GM03348 (cell line): ENCODE measurements around the gene SOD3.

Experiments used
- DNase-seq: peaks from one replicate; pipeline ENCODE4 v3.0.0; 2012; ENCODE audit warnings: low spot score

SOD3 gene

GRCh38 chr4:24794916-24795665 is at the start of gene SOD3:
SOD3 (plus strand) TSS chr4:24795573; CDS start chr4:24799522, 3,949 bp downstream.
- peak; percentile 96 for DNase-seq

DNA sequence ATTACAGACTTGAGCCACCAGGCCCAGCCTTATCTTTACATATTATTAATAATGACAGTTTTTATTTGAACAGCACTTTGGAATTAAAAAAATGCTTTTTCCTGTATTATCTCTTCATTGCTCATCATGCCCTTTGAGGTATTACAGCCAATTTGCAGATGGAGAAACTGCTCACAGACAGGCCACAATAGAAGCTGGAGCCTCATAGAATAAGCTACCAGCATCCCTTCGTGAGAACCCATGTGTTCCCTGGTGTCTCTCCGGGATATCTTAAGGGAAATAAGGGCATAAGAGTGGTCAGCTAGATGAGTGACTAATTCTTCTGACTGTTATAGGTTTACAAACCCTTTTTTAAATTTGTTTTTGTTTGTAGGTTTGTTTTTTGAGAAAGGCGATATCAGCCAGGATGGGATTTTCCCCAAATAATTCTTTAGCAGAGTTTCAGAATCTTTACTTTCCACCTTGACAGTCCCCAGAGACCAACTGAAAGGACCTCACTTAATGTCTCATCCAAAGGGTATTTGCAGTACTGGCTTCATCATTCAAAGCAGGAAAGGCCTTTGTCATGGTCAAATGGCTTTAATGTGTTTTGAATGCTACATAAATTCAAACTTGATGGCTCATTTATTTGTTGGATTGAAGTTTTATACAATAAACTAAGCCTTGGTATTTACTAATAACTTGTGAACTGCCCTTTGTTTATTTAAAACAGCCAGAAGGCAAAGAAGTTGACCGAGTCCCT is 48.0 kb upstream of the SOD3 start:
- DNase-seq: no peak

GRCh38 chr4:24748023-24748422 is 47.4 kb upstream of the SOD3 start:
- no peak for DNase-seq

DNA sequence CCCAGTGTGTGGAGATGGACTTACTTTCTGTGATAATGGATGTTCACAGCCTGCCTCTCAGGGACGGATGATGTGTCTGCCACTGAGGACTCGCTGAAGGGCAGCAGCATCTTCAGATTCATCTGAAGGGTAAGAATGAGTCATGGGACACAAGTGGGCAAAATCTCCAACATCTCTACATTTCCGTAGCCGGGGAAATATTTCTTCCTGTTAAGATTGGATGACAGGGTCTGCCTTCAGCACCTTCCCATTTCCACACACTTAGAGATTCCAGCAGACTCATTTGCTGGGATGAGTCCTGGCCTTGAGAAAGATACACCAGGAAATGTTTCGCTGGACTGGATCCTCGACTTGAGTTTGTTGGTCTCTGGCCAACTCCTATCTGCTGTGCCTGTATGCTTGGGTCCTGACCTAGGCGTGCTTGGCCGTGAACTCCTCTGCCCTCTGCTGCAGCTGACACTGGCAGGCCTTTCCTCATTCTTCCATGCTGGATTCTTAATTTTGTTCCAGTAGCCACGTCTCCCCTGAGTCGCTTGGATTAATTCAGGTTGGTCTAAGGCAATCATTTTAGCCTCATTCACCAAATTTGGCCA is 46.5 kb upstream of the SOD3 start:
- DNase-seq: no peak

GRCh38 chr4:24750106-24750505 is 45.3 kb upstream of the SOD3 start:
- no peak for DNase-seq

DNA sequence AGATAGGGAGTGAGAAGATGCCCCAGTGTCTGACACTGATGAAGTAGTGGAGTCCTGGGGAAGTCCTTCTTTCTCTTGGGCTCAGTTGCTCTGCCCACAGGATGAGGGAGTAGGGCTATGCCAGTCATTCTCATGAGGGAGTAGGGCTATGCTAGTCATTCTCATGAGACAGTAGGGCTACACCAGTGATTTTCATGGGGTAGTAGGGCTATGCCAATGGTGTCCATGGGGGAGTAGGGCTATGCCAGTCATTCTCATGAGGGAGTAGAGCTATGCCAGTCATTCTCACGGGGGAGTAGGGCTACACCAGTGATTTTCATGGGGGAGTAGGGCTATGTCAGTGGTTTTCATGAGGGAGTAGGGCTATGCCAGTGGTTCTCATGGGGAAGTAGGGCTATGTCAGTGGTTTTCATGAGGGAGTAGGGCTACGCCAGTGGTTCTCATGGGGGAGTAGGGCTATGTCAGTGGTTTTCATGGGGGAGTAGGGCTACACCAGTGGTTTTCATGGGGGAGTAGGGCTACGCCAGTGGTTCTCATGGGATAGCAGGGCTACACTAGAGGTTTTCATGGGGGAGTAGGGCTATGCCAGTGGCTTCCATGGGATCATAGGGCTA is 43.3 kb upstream of the SOD3 start:
- no peak for DNase-seq

DNA sequence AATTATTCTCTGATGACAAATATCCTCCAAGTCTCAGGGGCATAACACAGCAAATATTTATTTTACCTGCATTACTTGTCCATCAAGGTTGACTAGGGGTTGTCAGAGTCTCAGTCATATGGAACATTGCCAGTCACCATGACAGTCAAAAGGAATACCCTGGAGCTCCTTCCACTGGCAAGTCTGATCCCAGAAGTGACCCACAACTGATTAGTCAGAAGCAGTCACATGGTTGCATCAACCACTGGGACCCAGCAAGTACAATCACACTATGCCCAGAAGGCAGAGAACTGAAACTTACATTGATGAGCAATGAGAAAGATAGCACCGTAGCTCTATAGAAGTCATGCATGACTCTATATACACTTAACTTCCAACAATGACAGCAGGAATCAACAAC is 41.9 kb upstream of the SOD3 start:
- DNase-seq: no peak

- DNase-seq: no peak
Measured at GRCh38 chr4:24754571-24754970, 40.8 kb upstream of the SOD3 start.

DNA sequence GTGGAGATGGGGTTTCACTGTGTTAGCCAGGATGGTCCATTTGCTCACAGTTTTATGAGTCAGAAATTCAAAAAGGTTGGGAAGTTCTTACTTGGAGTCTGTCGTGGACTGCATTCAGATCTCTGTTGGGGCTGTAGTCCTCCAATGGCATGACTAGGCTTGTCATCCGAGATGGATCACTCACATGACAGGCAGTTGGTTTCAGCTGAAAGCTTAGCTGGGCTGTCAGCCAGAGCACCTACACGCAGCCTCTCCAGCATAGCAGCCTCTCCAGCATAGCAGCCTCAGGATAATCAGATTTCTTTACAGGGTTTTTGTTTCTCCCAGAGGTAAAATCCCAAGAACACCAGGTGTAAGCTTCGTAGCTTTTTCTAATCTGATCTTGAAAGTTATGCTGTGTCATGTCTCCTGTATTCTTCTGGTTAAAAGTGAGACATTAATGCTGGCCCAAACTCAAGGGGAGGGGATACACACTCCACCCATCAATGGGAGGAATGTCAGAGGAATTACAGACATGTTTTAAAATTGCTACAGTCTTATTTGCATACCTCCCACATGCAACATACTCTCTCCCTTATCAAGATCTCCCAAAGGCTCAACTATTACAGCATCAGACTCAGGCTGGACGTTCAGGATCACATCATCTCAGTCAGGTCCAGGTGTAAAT is 31.6 kb upstream of the SOD3 start:
- DNase-seq: peak; percentile 65

DNA sequence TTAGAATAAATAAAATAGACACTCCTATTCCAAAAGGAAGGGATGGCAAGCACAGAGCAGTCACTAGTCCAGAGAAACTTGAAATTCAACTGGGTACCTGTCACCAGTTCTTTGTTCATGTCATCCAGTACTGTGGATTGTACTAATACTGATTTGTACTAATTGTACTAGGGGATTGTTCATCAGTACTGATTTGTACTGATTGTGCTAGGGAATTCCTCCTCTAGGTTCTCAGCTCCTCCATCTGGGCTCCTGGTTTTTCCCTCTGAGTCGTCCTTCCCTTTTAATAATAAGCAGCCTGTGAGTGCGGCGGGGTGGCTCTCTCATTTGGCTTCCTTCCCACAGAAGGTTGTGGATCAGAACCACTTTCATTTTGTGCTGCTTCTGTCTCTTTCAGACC is 31.0 kb upstream of the SOD3 start:
- no peak for DNase-seq

DNA sequence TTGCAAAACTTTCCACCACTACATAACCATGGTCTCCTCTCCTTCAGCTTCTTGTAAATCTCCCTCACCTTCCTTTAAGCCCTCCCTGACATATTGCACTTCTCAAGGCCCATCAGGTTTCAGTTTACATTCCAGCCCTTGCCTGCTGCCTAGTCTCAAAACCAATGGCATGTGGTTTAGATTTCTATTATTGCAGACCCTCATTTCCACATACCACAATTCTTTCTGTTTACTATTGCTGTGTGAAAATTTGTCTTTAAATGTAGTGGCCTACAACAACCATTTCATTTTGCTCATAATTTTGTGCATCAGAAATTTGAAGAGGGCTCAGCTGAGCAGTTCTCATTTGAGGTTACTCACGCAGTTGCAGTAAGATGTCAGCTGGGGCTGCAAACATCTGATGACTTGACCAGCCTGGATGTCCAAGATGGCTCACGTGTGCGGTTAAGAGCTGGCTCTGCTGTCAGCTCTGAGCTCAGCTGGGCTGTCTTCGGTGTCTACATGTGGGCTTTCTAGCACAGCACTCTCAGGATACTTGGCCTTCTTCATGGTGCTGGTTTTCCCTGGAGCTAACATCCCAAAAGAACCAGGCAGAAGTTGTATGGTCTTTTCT is 29.9 kb upstream of the SOD3 start:
- no peak for DNase-seq

GRCh38 chr4:24768006-24768405 is 27.4 kb upstream of the SOD3 start:
- DNase-seq: no peak

- DNase-seq: no peak
Measured at GRCh38 chr4:24768604-24769003, 26.8 kb upstream of the SOD3 start.

DNA sequence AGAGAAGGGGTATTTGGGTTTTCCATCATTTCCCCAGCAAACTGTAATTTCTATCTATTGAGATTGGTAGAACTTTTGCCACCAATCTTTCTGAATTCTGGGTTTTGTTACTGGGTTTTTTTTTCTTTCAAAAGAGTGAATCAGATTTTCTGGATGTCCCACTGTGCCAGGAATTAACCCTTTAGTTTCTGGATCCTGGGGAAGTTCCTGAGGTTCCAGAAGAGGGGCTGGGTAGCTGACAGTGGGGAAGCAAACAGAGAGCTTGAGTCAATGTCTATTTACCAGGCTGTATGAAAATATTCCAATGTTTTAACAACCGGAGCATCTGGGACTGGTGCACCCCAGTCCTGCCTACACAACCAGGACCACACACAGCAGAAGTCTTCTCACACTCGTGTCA is 25.8 kb upstream of the SOD3 start:
- DNase-seq: no peak

DNA sequence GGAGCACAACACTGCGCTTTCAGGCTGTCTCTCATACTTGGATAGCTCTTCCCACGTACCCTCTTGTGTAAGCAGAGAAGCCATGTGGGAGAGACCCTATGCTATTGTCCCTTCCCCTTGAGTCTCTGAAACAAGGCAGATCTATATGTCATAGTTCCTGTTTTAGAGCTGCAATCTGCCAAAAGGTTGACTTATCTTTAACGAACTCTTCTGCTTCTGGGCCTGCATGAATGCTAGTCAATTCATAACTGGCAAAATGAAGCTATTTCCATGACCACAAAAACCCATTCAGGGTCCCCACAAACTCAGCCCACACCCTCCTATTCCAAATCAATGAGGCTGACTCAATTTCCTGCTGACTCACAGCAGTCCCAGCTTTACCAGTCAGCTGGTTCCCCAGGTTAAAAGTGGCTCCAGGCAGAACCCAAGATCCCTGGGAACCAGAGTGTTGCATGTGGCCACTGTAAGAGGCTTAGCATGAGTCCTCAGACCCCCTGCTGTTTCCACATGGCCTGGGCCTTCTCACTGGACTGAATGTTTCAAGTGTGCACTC is 25.3 kb upstream of the SOD3 start:
- DNase-seq: peak; percentile 64

DNA sequence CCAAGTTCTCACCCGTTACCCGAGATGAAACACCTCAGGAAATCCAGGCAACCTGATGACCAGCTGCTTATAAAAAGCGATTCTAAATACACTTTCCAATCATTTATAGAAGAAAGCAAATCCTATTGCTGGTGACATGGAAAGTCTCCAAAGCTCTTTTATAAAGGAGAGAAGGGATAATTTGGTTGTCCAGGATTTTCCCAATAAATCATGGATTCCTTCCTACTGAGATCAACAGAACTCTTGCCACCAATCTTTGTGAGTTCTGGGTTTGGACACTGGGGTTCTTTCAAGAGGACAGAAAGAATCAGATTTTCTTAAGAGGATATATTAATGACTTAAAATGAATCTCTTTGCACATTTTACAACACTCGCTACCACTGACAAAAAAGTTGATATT is 24.7 kb upstream of the SOD3 start:
- DNase-seq: no peak

GRCh38 chr4:24771241-24771640 is 24.1 kb upstream of the SOD3 start:
- DNase-seq: no peak

- no peak for DNase-seq
Measured at GRCh38 chr4:24772061-24772705, 23.2 kb upstream of the SOD3 start.

DNA sequence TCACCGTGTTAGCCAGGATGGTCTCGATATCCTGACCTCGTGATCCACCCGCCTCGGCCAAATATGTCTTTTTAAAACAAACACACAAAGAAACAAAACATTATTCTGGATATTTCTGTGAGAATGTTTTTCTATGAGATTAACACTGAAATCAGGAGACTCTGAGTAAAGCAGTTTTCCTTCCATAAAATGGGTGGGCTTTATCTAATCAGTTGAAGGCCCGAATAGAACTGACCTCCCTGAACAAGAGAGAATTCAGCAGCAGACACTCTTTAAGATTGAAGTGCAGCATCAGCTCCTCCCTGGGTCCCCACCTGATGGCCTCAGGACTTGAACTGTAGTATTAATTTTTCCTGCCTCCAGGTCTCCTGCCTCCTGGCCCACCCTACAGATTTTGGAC is 22.4 kb upstream of the SOD3 start:
- DNase-seq: no peak

GRCh38 chr4:24774452-24774851 is 20.9 kb upstream of the SOD3 start:
- DNase-seq: no peak

- DNase-seq: no peak
Measured at GRCh38 chr4:24775032-24775605, 20.3 kb upstream of the SOD3 start.
